Rectal smooth muscle tissue (tissue), 1 donor: ENCODE measurements around the gene KIF24.

Experiments used
- H3K27ac ChIP-seq: one replicate; pipeline ENCODE4 v1.7.0; 2013; ENCODE audit warnings: low read depth, low read length, inconsistent platforms
- H3K27me3 ChIP-seq: one replicate; pipeline ENCODE4 v1.7.0; 2013; ENCODE audit warnings: low read length; ENCODE audit not compliant: control insufficient read depth, insufficient read depth
- H3K36me3 ChIP-seq: one replicate; pipeline ENCODE4 v1.7.0; 2013; ENCODE audit warnings: low read length; ENCODE audit not compliant: control insufficient read depth, insufficient read depth
- H3K4me1 ChIP-seq: one replicate; pipeline ENCODE4 v1.7.0; 2013; ENCODE audit warnings: low read length; ENCODE audit not compliant: control insufficient read depth, insufficient read depth
- H3K4me3 ChIP-seq: one replicate; pipeline ENCODE4 v1.7.0; 2013; ENCODE audit warnings: low read length
- H3K9ac ChIP-seq: one replicate; pipeline ENCODE4 v1.7.0; 2013; ENCODE audit warnings: low read length

KIF24 gene, protein sequence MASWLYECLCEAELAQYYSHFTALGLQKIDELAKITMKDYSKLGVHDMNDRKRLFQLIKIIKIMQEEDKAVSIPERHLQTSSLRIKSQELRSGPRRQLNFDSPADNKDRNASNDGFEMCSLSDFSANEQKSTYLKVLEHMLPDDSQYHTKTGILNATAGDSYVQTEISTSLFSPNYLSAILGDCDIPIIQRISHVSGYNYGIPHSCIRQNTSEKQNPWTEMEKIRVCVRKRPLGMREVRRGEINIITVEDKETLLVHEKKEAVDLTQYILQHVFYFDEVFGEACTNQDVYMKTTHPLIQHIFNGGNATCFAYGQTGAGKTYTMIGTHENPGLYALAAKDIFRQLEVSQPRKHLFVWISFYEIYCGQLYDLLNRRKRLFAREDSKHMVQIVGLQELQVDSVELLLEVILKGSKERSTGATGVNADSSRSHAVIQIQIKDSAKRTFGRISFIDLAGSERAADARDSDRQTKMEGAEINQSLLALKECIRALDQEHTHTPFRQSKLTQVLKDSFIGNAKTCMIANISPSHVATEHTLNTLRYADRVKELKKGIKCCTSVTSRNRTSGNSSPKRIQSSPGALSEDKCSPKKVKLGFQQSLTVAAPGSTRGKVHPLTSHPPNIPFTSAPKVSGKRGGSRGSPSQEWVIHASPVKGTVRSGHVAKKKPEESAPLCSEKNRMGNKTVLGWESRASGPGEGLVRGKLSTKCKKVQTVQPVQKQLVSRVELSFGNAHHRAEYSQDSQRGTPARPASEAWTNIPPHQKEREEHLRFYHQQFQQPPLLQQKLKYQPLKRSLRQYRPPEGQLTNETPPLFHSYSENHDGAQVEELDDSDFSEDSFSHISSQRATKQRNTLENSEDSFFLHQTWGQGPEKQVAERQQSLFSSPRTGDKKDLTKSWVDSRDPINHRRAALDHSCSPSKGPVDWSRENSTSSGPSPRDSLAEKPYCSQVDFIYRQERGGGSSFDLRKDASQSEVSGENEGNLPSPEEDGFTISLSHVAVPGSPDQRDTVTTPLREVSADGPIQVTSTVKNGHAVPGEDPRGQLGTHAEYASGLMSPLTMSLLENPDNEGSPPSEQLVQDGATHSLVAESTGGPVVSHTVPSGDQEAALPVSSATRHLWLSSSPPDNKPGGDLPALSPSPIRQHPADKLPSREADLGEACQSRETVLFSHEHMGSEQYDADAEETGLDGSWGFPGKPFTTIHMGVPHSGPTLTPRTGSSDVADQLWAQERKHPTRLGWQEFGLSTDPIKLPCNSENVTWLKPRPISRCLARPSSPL (N-terminal part only)

DNA sequence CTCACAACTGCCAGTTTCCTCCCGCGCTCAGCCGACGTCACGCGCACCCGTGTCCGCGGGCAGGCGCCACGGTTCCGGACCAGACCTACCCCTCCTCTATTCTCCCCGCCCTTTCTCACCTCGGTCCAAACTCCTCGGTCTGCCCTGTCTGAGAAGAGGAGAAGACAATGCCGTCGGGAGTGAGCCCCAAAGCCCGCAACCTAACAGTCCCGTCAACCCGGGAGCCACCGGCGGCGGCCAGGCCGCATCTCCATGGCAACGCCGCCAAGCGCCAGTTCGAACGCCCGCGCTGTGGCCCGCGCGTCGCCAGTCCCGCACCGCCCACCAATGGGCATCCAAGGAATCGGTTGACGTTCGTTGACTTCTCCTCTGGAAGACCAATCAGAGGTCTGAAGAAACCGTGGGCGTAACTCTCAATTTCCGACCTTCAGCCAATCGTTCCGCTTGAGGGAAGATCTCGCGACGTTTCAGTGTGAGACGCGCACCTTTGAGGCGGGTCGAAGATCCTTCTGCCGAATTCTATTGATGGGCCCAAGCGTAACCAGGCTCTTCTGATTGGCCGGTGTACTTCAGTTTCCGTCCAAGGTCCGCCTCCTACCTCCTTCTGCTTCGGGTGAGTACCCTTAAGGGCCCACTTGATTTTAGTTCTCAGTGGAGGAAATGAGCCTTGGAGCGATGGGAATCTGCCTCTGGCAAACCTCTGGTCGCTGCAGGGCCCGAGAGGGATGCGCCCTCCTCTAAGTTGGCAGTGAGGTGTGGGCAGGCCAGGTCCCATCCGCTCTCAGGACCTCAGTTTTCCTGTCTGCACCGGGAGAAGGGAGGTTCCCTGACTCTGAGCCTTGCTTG, at the start of gene KIF24, which contains the start of gene NUDT2:
TSS of gene KIF24 (minus strand) at position 282 of the 846 bp plus-strand sequence. CDS start 17,922 bp downstream, outside the sequence.
TSS of gene NUDT2 (plus strand) at position 583 of the 846 bp plus-strand sequence. CDS start 9,471 bp downstream, outside the sequence.
- no peaks in the 10 kb centered on the region for H3K36me3 ChIP-seq
- H3K4me1 ChIP-seq: peaks cover 6% of the 10 kb centered on the region
- H3K27ac ChIP-seq: peak within 1 kb of the TSS; percentile 97
- peak within 1 kb of the TSS; percentile 99 for H3K9ac ChIP-seq
- no peaks in the 10 kb centered on the region for H3K27me3 ChIP-seq
- peak within 1 kb of the TSS; percentile 99 for H3K4me3 ChIP-seq

DNA sequence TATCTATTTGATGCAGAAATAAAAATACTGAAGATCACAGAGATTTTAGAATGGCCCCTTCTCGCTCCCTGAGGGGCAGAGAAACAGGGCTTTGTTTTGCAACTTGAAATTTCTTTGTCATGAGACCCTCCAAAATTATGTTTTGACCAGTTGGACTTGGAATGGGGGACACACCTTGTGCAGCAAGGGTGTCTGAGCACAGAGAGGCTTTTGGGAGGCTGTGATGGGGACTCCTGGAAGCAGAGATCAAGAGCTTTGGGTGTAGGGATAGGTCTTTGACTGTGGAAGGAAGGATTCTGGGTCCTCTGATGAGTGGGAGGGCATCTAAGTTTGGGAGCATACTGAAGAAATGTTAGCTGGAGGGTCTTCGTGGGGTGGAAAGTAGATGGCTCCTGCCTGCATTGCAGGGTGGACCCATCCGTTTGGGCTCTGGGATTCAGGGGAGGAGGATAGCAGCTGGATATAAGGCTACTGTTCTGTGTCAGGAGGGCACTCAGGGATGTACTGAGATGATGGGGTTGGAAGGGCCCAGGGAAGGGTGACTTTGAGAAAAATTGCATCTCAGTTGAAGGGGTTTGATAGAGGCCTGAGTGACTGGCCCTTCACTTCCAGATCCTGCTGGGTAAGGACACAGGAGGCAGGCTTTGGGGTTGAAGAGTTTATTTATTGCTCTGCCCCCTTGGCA, 49.5 kb upstream of the KIF24 start:
- H3K9ac ChIP-seq: no peak overlapping the region
- H3K4me3 ChIP-seq: no peak overlapping the region
- H3K36me3 ChIP-seq: no peaks in the 10 kb centered on the region
- peaks cover 19% of the 10 kb centered on the region for H3K4me1 ChIP-seq
- H3K27me3 ChIP-seq: no peaks in the 10 kb centered on the region
- H3K27ac ChIP-seq: peak overlapping the region; percentile 37

DNA sequence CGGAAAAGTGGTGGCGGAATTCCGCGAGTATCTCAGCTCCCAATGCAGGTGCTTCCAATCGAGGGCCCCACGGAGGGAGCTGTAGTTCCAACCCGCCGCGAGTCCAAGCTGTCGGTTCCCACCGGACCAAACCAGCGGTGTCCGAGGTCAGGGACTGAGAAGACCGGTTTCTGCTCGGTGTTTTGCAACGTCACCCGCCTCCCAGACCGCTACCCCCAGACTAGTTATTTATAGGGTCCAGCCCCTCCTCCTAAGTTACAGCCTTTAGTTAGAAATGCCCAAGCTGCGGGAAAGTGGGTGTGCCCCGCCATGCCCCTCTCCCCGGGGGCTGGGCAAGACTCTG, 48.3 kb upstream of the KIF24 start:
- peaks cover 19% of the 10 kb centered on the region for H3K4me1 ChIP-seq
- H3K27me3 ChIP-seq: no peaks in the 10 kb centered on the region
- H3K9ac ChIP-seq: peak overlapping the region; percentile 57
- peak overlapping the region; percentile 86 for H3K27ac ChIP-seq
- H3K36me3 ChIP-seq: no peaks in the 10 kb centered on the region
- peak overlapping the region; percentile 91 for H3K4me3 ChIP-seq

GRCh38 chr9:34376596-34377403, 47.7 kb upstream of the KIF24 start, which contains the start of gene MYORG:
TSS of gene MYORG (minus strand) at chr9:34376898. CDS start at chr9:34372943, 3,955 bp downstream.
- peak within 1 kb of the TSS; percentile 87 for H3K9ac ChIP-seq
- H3K27ac ChIP-seq: peak within 1 kb of the TSS; percentile 86
- H3K4me3 ChIP-seq: peak within 1 kb of the TSS; percentile 91
- no peaks in the 10 kb centered on the region for H3K36me3 ChIP-seq
- H3K4me1 ChIP-seq: peaks cover 19% of the 10 kb centered on the region
- H3K27me3 ChIP-seq: no peaks in the 10 kb centered on the region

GRCh38 chr9:34375901-34376595, 47.0 kb upstream of the KIF24 start:
- peaks cover 19% of the 10 kb centered on the region for H3K4me1 ChIP-seq
- peak overlapping the region; percentile 86 for H3K27ac ChIP-seq
- H3K27me3 ChIP-seq: no peaks in the 10 kb centered on the region

GRCh38 chr9:34374905-34375552, 46.0 kb upstream of the KIF24 start:
- no peak overlapping the region for H3K27ac ChIP-seq
- no peak overlapping the region for H3K9ac ChIP-seq
- H3K4me1 ChIP-seq: peaks cover 18% of the 10 kb centered on the region
- no peaks in the 10 kb centered on the region for H3K27me3 ChIP-seq
- H3K36me3 ChIP-seq: peaks cover 7% of the 10 kb centered on the region
- no peak overlapping the region for H3K4me3 ChIP-seq

More at GRCh38 chr9:34375901-34376595, 47.0 kb upstream of the KIF24 start:
- H3K4me3 ChIP-seq: peak overlapping the region; percentile 91
- H3K9ac ChIP-seq: peak overlapping the region; percentile 87
- H3K36me3 ChIP-seq: no peaks in the 10 kb centered on the region

- Histone ChIP-seq H3K27me3 (no peaks in the 10 kb centered on the region), H3K27ac (no peak overlapping the region), H3K4me3 (peak overlapping the region; percentile 28), H3K9ac (no peak overlapping the region), H3K36me3 (peaks cover 9% of the 10 kb centered on the region), H3K4me1 (peaks cover 12% of the 10 kb centered on the region)
Measured at GRCh38 chr9:34374339-34374738, 45.3 kb upstream of the KIF24 start.

- Histone ChIP-seq H3K9ac (no peak overlapping the region), H3K4me1 (peaks cover 7% of the 10 kb centered on the region), H3K27ac (no peak overlapping the region), H3K36me3 (peaks cover 9% of the 10 kb centered on the region), H3K27me3 (no peaks in the 10 kb centered on the region), H3K4me3 (no peak overlapping the region)
Measured at GRCh38 chr9:34373749-34374148, 44.7 kb upstream of the KIF24 start.

GRCh38 chr9:34372467-34373011, 43.5 kb upstream of the KIF24 start:
- peaks cover 12% of the 10 kb centered on the region for H3K36me3 ChIP-seq
- H3K27me3 ChIP-seq: no peaks in the 10 kb centered on the region
- peaks cover 7% of the 10 kb centered on the region for H3K4me1 ChIP-seq
- H3K27ac ChIP-seq: no peak overlapping the region
- no peak overlapping the region for H3K9ac ChIP-seq
- no peak overlapping the region for H3K4me3 ChIP-seq
